ENCODE data around the gene OR5H6. TPM values are rescaled to one million over a fixed set of nuclear protein-coding genes. Genes with fewer than 3 reads are reported as not detected.
"Not testable (repeated sequence)": the region's sequence is repeated elsewhere in the genome, so short reads cannot be mapped to it uniquely, and the experiment has no call there.

The OR5H6 gene
- not detected for total RNA-seq
- long read RNA-seq, result 0 reads

GRCh38 chr3:98263944-98264343 lies at the start of gene OR5H6:
Gene OR5H6, plus strand, starts transcription at chr3:98264244. Its CDS starts 89 bp downstream, at chr3:98264333.
- DNase-seq (ENCODE audit: missing footprints), result no peak
- ATAC-seq, result no peak
- intact Hi-C loops (cut with DNase I), result no loop called here

- intact Hi-C loops (cut with DNase I), result no loop called here
- no peak for ATAC-seq
Measured at GRCh38 chr3:98215051-98215450, 49.0 kb upstream of the OR5H6 start.

DNA sequence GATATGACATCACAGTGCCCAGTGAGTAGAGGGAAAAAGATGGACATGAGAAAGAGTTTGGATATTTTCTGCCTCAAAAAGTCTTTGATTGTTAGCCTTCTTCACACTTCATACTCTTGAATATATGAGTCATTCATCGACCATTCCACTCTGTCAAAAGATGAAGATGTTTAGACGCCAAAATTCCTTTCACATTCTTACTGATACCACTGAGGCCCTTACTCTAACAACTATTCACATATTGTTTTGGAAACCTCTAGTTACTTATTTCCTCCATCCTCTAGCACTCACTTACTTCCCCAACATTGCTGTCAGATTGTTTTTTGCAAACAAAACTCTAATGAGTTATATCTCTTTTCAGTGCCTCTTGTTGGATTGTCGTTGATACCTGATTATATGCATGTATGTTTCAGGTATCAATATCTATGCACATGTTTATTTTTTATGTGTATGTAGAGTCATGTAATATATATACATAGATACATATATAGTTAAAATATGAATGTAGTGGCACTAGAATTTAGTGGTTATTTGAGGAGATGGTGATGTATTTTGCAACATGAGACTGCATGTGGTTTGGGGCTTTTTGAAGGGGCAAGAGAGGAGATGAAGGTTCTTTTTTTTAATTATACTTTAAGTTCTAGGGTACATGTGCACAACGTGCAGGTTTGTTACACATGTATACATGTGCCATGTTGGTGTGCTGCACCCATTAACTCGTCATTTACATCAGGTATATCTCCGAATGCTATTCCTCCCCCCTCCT lies 40.0 kb upstream of the OR5H6 start:
- DNase-seq (ENCODE audit: missing footprints), result no peak
- intact Hi-C loops (cut with DNase I), result no loop called here
- ATAC-seq, result no peak

More at GRCh38 chr3:98215051-98215450, 49.0 kb upstream of the OR5H6 start:
- no peak for DNase-seq (ENCODE audit: missing footprints)

DNA sequence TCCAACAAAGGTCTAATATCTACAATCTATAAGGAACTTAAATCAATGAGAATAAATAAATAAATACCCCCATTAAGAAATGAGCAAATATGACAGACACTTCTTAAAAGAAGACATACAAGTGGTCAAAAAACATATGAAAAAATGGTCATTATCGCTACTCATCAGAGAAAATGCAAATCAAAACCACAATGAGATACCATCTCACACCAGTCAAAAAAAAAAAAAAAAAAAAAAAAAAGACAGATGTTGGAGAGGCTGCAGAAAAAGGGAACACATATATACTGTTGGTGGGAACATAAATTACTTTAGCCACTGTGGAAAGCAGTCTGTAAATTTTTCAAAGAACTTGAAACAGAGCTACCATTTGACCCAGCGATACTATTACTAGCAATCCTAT lies 31.6 kb upstream of the OR5H6 start:
- intact Hi-C loops (cut with DNase I), result no loop called here
- ATAC-seq, result no peak
- no peak for DNase-seq (ENCODE audit: missing footprints)

- DNase-seq (ENCODE audit: missing footprints) (no peak), ATAC-seq (no peak)
- intact Hi-C loops (cut with DNase I), result no loop called here
Measured at GRCh38 chr3:98233468-98233867, 30.6 kb upstream of the OR5H6 start.

- no peak for DNase-seq (ENCODE audit: missing footprints)
- ATAC-seq, result no peak
- intact Hi-C loops (cut with DNase I), result no loop called here
Measured at GRCh38 chr3:98240131-98240530, 23.9 kb upstream of the OR5H6 start.

- DNase-seq (ENCODE audit: missing footprints) (no peak), ATAC-seq (no peak)
- intact Hi-C loops (cut with DNase I), result no loop called here
Measured at GRCh38 chr3:98242155-98242554, 21.9 kb upstream of the OR5H6 start.

DNA sequence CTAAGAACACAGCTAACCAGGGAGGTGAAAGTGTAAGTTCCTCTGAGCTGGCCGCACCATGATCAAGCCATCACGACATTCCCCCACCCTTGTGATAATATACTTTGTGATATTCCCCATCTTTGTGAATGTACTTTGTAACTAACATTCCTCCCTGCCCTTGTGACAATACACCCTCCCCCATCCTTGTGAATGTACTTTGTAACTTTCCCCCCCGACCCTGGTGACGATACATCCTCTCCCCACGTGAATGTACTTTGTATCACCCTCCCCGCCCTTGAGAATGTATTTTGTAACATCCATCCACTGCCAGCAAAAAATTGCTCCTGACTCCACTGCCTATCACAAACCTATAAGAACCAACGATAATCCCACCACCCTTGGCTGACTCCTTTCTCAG lies 20.2 kb upstream of the OR5H6 start:
- ATAC-seq (no peak), DNase-seq (ENCODE audit: missing footprints) (no peak)
- intact Hi-C loops (cut with DNase I), result no loop called here

DNA sequence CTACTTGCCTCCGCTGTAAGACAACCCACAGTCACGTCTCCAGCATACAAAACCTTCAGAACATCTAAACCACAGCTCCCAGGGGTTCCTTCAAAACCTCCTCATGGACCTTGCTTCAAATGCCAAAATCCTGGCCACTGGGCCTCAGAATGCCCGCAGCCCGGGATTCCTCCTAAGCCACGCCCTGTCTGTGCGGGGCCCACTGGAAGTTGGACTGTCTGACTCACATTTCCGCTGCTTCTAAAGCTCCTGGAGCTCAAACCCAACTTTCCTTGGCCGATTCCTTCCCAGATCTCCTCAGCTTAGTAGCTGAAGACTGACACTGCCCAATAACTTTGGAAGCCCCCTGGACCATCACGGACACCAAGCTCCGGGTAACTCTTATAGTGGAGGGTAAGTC lies 17.9 kb upstream of the OR5H6 start:
- no peak for DNase-seq (ENCODE audit: missing footprints)
- no peak for ATAC-seq
- intact Hi-C loops (cut with DNase I), result no loop called here

GRCh38 chr3:98256026-98256425 lies 8.0 kb upstream of the OR5H6 start:
- intact Hi-C loops (cut with DNase I); ATAC-seq; DNase-seq (ENCODE audit: missing footprints): not testable (repeated sequence)

- no peak for DNase-seq (ENCODE audit: missing footprints)
- no peak for ATAC-seq
- intact Hi-C loops (cut with DNase I), result no loop called here
Measured at GRCh38 chr3:98259707-98260106, 4.3 kb upstream of the OR5H6 start.

- DNase-seq (ENCODE audit: missing footprints), result no peak
- intact Hi-C loops (cut with DNase I), result no loop called here
- ATAC-seq, result no peak
Measured at GRCh38 chr3:98262046-98262445, 2.0 kb upstream of the OR5H6 start.

- no peak for ATAC-seq
- DNase-seq (ENCODE audit: missing footprints), result no peak
- intact Hi-C loops (cut with DNase I), result no loop called here
Measured at GRCh38 chr3:98269846-98270245, 5.8 kb downstream of the OR5H6 start.

- no peak for DNase-seq (ENCODE audit: missing footprints)
- ATAC-seq, result no peak
- intact Hi-C loops (cut with DNase I), result no loop called here
Measured at GRCh38 chr3:98272126-98272525, 8.1 kb downstream of the OR5H6 start.

GRCh38 chr3:98274914-98275313 lies 10.9 kb downstream of the OR5H6 start:
- DNase-seq (ENCODE audit: missing footprints) (no peak), ATAC-seq (no peak)
- intact Hi-C loops (cut with DNase I), result no loop called here

- DNase-seq (ENCODE audit: missing footprints) (no peak), ATAC-seq (no peak)
- intact Hi-C loops (cut with DNase I), result no loop called here
Measured at GRCh38 chr3:98282205-98282604, 18.2 kb downstream of the OR5H6 start, which contains the start of gene OR5H2. Gene OR5H2, plus strand, starts transcription at chr3:98282505. Its CDS starts 398 bp downstream, at chr3:98282903.

DNA sequence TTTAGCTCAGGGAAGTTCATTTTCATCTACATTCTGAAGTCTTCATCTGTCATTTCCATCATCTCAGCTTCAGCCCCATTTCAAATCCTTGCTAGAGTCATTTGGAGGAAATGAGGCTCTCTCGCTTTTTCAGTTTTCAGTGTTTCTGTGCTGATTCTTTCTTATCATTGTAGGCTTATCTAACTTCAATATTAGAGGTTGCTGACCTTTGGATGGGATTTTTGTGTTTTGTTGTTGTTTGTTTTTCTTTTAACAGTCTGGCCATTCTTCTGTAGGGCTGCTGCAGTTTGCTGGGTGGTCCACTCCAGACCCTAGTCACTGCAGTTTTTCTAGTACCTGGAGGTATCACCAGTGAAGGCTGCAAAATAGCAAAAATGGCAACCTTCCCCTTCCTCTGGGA lies 26.9 kb downstream of the OR5H6 start:
- intact Hi-C loops (cut with DNase I), result no loop called here
- no peak for DNase-seq (ENCODE audit: missing footprints)
- no peak for ATAC-seq

GRCh38 chr3:98291332-98291957 lies 27.4 kb downstream of the OR5H6 start:
- no peak for ATAC-seq

More at GRCh38 chr3:98291332-98291957, 27.4 kb downstream of the OR5H6 start:
- intact Hi-C loops (cut with DNase I), result no loop called here
- no peak for DNase-seq (ENCODE audit: missing footprints)

Measured in Right ventricle myocardium inferior (tissue), 1 donor.